Measurements from ENCODE around the gene EIF2AK3. TPM values are rescaled to one million over a fixed set of nuclear protein-coding genes. Genes with fewer than 3 reads are reported as not detected.

The EIF2AK3 gene
- 10 to 100 TPM; 10.0 to 13.7 TPM for total RNA-seq

- H3K36me3 Mint-ChIP-seq (ENCODE audit: low read depth), result peaks cover 2% of the 10 kb centered on the region
- intact Hi-C loops (cut with micrococcal nuclease), result loop anchor here (1.0 to 2.0 kb wide), 5 partner anchors 27 to 572 kb away; partner anchors contain the start of genes KRCC1 and RPIA
- peak within 1 kb of the TSS; percentile 85 for H3K27ac Mint-ChIP-seq
- no peaks in the 10 kb centered on the region for H3K27me3 Mint-ChIP-seq (ENCODE audit: low read depth)
- H3K4me1 Mint-ChIP-seq (ENCODE audit: low read depth), result peaks cover 14% of the 10 kb centered on the region
- CTCF ChIA-PET, result interaction anchor here (1.5 to 2.2 kb wide), 2 partner anchors 30 to 45 kb away, joined by 3 to 10 read pairs; no protein-coding TSS in a partner anchor
- H3K9me3 Mint-ChIP-seq, result no peaks in the 10 kb centered on the region
- peak; percentile 96 for DNase-seq
- H3K4me3 Mint-ChIP-seq, result peak within 1 kb of the TSS; percentile 91
Observed at GRCh38 chr2:88627055-88627855, at the start of gene EIF2AK3. Gene EIF2AK3 (minus strand): TSS chr2:88627464. CDS start chr2:88627274, 190 bp downstream.

- DNase-seq, result no peak
- CTCF ChIA-PET, result interaction anchor here (0.6 to 11.4 kb wide), 6 partner anchors 9 to 184 kb away, joined by 3 to 139 read pairs (median 6); partner anchors contain the start of gene RPIA
- H3K4me3 Mint-ChIP-seq, result no peak overlapping the region
- no peaks in the 10 kb centered on the region for H3K4me1 Mint-ChIP-seq (ENCODE audit: low read depth)
- intact Hi-C loops (cut with micrococcal nuclease), result loop anchor here (5.0 kb wide), 3 partner anchors 321 to 611 kb away; no protein-coding TSS in a partner anchor
- H3K27me3 Mint-ChIP-seq (ENCODE audit: low read depth), result no peaks in the 10 kb centered on the region
- H3K9me3 Mint-ChIP-seq, result no peaks in the 10 kb centered on the region
- no peaks in the 10 kb centered on the region for H3K36me3 Mint-ChIP-seq (ENCODE audit: low read depth)
- no peak overlapping the region for H3K27ac Mint-ChIP-seq
Observed at GRCh38 chr2:88673363-88673762, 46.1 kb upstream of the EIF2AK3 start.

- no peak overlapping the region for H3K27ac Mint-ChIP-seq
- H3K4me1 Mint-ChIP-seq (ENCODE audit: low read depth), result no peaks in the 10 kb centered on the region
- peak; percentile 22 for DNase-seq
- H3K27me3 Mint-ChIP-seq (ENCODE audit: low read depth), result no peaks in the 10 kb centered on the region
- H3K9me3 Mint-ChIP-seq, result no peaks in the 10 kb centered on the region
- CTCF ChIA-PET, result interaction anchor here (0.6 to 11.4 kb wide), 31 partner anchors 7 to 417 kb away, joined by 3 to 139 read pairs (median 3); no protein-coding TSS in a partner anchor
- intact Hi-C loops (cut with micrococcal nuclease), result loop anchor here (5.0 kb wide), 3 partner anchors 320 to 610 kb away; no protein-coding TSS in a partner anchor
- H3K4me3 Mint-ChIP-seq, result no peak overlapping the region
- H3K36me3 Mint-ChIP-seq (ENCODE audit: low read depth), result no peaks in the 10 kb centered on the region
Observed at GRCh38 chr2:88671786-88672427, 44.6 kb upstream of the EIF2AK3 start.

- DNase-seq, result peak; percentile 55
- H3K27ac Mint-ChIP-seq, result no peak overlapping the region
- no peak overlapping the region for H3K4me3 Mint-ChIP-seq
- H3K36me3 Mint-ChIP-seq (ENCODE audit: low read depth), result no peaks in the 10 kb centered on the region
- intact Hi-C loops (cut with micrococcal nuclease), result loop anchor here (1.0 to 5.0 kb wide), 5 partner anchors 41 to 607 kb away; no protein-coding TSS in a partner anchor
- H3K9me3 Mint-ChIP-seq, result no peaks in the 10 kb centered on the region
- H3K27me3 Mint-ChIP-seq (ENCODE audit: low read depth), result no peaks in the 10 kb centered on the region
- CTCF ChIA-PET, result interaction anchor here (0.5 to 11.4 kb wide), 11 partner anchors 9 to 157 kb away, joined by 3 to 139 read pairs (median 4); no protein-coding TSS in a partner anchor
- no peaks in the 10 kb centered on the region for H3K4me1 Mint-ChIP-seq (ENCODE audit: low read depth)
Observed at GRCh38 chr2:88669482-88670214, 42.4 kb upstream of the EIF2AK3 start.

GRCh38 chr2:88668862-88669261, 41.6 kb upstream of the EIF2AK3 start:
- CTCF ChIA-PET, result interaction anchor here (0.8 to 11.4 kb wide), 7 partner anchors 9 to 82 kb away, joined by 3 to 139 read pairs (median 4); no protein-coding TSS in a partner anchor
- Mint-ChIP-seq H3K4me1 (ENCODE audit: low read depth) (no peaks in the 10 kb centered on the region), H3K27ac (no peak overlapping the region), H3K4me3 (no peak overlapping the region), H3K27me3 (ENCODE audit: low read depth) (no peaks in the 10 kb centered on the region), H3K36me3 (ENCODE audit: low read depth) (no peaks in the 10 kb centered on the region), H3K9me3 (no peaks in the 10 kb centered on the region)
- no peak for DNase-seq
- intact Hi-C loops (cut with micrococcal nuclease), result loop anchor here (1.0 kb wide), 2 partner anchors 41 to 78 kb away; no protein-coding TSS in a partner anchor

GRCh38 chr2:88667219-88667618, 40.0 kb upstream of the EIF2AK3 start:
- intact Hi-C loops (cut with micrococcal nuclease), result no loop called here
- no peak overlapping the region for H3K4me3 Mint-ChIP-seq
- no peaks in the 10 kb centered on the region for H3K36me3 Mint-ChIP-seq (ENCODE audit: low read depth)
- H3K27me3 Mint-ChIP-seq (ENCODE audit: low read depth), result no peaks in the 10 kb centered on the region
- no peak overlapping the region for H3K27ac Mint-ChIP-seq
- no peaks in the 10 kb centered on the region for H3K4me1 Mint-ChIP-seq (ENCODE audit: low read depth)
- no peaks in the 10 kb centered on the region for H3K9me3 Mint-ChIP-seq
- no peak for DNase-seq
- CTCF ChIA-PET, result interaction anchor here (0.7 to 11.4 kb wide), 4 partner anchors 8 to 316 kb away, joined by 3 to 139 read pairs (median 3); no protein-coding TSS in a partner anchor

GRCh38 chr2:88666576-88666975, 39.3 kb upstream of the EIF2AK3 start:
- CTCF ChIA-PET, result interaction anchor here (1.1 to 11.4 kb wide), 2 partner anchors 9 to 74 kb away, joined by 3 to 139 read pairs; no protein-coding TSS in a partner anchor
- H3K27ac Mint-ChIP-seq, result no peak overlapping the region
- no peaks in the 10 kb centered on the region for H3K4me1 Mint-ChIP-seq (ENCODE audit: low read depth)

GRCh38 chr2:88660622-88661021, 33.4 kb upstream of the EIF2AK3 start:
- Mint-ChIP-seq H3K27ac (no peak overlapping the region), H3K9me3 (no peaks in the 10 kb centered on the region), H3K4me1 (ENCODE audit: low read depth) (no peaks in the 10 kb centered on the region), H3K27me3 (ENCODE audit: low read depth) (no peaks in the 10 kb centered on the region), H3K4me3 (no peak overlapping the region), H3K36me3 (ENCODE audit: low read depth) (no peaks in the 10 kb centered on the region)
- DNase-seq, result no peak
- intact Hi-C loops (cut with micrococcal nuclease), result no loop called here
- CTCF ChIA-PET, result interaction anchor here (2.3 kb wide), 1 partner anchor 11 kb away, joined by 5 read pairs; no protein-coding TSS in a partner anchor

More at GRCh38 chr2:88666576-88666975, 39.3 kb upstream of the EIF2AK3 start:
- H3K27me3 Mint-ChIP-seq (ENCODE audit: low read depth), result no peaks in the 10 kb centered on the region
- no peaks in the 10 kb centered on the region for H3K9me3 Mint-ChIP-seq
- intact Hi-C loops (cut with micrococcal nuclease), result no loop called here
- H3K4me3 Mint-ChIP-seq, result no peak overlapping the region
- no peaks in the 10 kb centered on the region for H3K36me3 Mint-ChIP-seq (ENCODE audit: low read depth)
- no peak for DNase-seq

- Mint-ChIP-seq H3K36me3 (ENCODE audit: low read depth) (no peaks in the 10 kb centered on the region), H3K4me3 (no peak overlapping the region), H3K4me1 (ENCODE audit: low read depth) (no peaks in the 10 kb centered on the region), H3K27ac (no peak overlapping the region), H3K27me3 (ENCODE audit: low read depth) (no peaks in the 10 kb centered on the region), H3K9me3 (no peaks in the 10 kb centered on the region)
- CTCF ChIA-PET, result interaction anchor here (1.3 to 2.3 kb wide), 2 partner anchors 8 to 12 kb away, joined by 3 to 5 read pairs; no protein-coding TSS in a partner anchor
- no peak for DNase-seq
- intact Hi-C loops (cut with micrococcal nuclease), result no loop called here
Observed at GRCh38 chr2:88659538-88659915, 32.3 kb upstream of the EIF2AK3 start.

GRCh38 chr2:88658881-88659537, 31.7 kb upstream of the EIF2AK3 start:
- intact Hi-C loops (cut with micrococcal nuclease), result no loop called here
- Mint-ChIP-seq H3K27me3 (ENCODE audit: low read depth) (no peaks in the 10 kb centered on the region), H3K4me1 (ENCODE audit: low read depth) (no peaks in the 10 kb centered on the region), H3K27ac (no peak overlapping the region), H3K9me3 (no peaks in the 10 kb centered on the region), H3K4me3 (no peak overlapping the region), H3K36me3 (ENCODE audit: low read depth) (no peaks in the 10 kb centered on the region)
- DNase-seq, result no peak
- CTCF ChIA-PET, result interaction anchor here (1.3 to 2.3 kb wide), 2 partner anchors 9 to 12 kb away, joined by 3 to 5 read pairs; no protein-coding TSS in a partner anchor

GRCh38 chr2:88658326-88658725, 31.1 kb upstream of the EIF2AK3 start:
- Mint-ChIP-seq H3K4me1 (ENCODE audit: low read depth) (no peaks in the 10 kb centered on the region), H3K4me3 (no peak overlapping the region), H3K36me3 (ENCODE audit: low read depth) (no peaks in the 10 kb centered on the region), H3K27ac (no peak overlapping the region), H3K9me3 (no peaks in the 10 kb centered on the region), H3K27me3 (ENCODE audit: low read depth) (no peaks in the 10 kb centered on the region)
- CTCF ChIA-PET, result interaction anchor here (1.0 to 1.3 kb wide), 2 partner anchors 9 to 13 kb away, joined by 3 to 6 read pairs; no protein-coding TSS in a partner anchor
- intact Hi-C loops (cut with micrococcal nuclease), result no loop called here
- DNase-seq, result no peak

Data from activated naive CD4-positive, alpha-beta T cell treated with anti-CD3 and anti-CD28 coated beads for 36 hours (primary cell).